ENCODE data around the gene SHROOM3.

DNA sequence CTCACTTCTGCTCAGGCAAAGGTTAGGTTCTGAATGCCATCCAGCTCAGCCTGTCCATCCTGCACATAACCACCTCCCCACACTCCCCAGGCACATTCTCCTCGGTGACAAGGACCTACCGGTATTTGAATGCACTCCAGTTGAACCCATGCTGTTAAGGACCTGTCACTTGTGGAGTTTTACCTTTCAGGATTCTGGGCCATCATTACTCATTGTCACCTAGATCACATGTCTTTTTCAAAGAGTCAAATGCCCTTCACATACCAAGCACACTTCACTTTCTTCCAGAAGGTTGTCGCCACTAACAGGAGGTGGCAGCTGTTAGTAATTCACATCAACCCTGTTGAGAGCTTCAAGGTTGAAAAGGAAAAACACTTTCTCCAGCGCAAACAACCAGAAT, 244.7 kb downstream of the SHROOM3 start:
- TF ChIP-seq, protein P1, sequence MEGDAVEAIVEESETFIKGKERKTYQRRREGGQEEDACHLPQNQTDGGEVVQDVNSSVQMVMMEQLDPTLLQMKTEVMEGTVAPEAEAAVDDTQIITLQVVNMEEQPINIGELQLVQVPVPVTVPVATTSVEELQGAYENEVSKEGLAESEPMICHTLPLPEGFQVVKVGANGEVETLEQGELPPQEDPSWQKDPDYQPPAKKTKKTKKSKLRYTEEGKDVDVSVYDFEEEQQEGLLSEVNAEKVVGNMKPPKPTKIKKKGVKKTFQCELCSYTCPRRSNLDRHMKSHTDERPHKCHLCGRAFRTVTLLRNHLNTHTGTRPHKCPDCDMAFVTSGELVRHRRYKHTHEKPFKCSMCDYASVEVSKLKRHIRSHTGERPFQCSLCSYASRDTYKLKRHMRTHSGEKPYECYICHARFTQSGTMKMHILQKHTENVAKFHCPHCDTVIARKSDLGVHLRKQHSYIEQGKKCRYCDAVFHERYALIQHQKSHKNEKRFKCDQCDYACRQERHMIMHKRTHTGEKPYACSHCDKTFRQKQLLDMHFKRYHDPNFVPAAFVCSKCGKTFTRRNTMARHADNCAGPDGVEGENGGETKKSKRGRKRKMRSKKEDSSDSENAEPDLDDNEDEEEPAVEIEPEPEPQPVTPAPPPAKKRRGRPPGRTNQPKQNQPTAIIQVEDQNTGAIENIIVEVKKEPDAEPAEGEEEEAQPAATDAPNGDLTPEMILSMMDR (IDR thresholded peaks at IDR 0.05) = no peak
- TF ChIP-seq POLR2A (IDR thresholded peaks at IDR 0.05) = no peak
